Osteoblast (primary cell): ENCODE data around the gene PCED1B. TPM values are rescaled to one million over a fixed set of nuclear protein-coding genes. Genes with fewer than 3 reads are reported as not detected.
A peak's percentile ranks its signal among the peaks of the same experiment; 100 is the strongest.
"Not testable (repeated sequence)": the region's sequence is repeated elsewhere in the genome, so short reads cannot be mapped to it uniquely, and the experiment has no call there.

Experiments
- DNase-seq: peaks from one replicate; pipeline ENCODE4 v3.0.0; 2011; ENCODE audit warnings: low spot score, mixed read lengths; ENCODE audit not compliant: insufficient read length; ENCODE audit errors: missing footprints
- H2AFZ ChIP-seq: 2 replicates; pipeline ENCODE4 v1.6.0; 2011; ENCODE audit warnings: mild to moderate bottlenecking, low read length
- H3K27ac ChIP-seq: 2 replicates; pipeline ENCODE4 v1.5.1; 2011; ENCODE audit warnings: mild to moderate bottlenecking, low read depth, low read length, moderate library complexity
- H3K27me3 ChIP-seq: 2 replicates; pipeline ENCODE4 v1.6.0; 2012; ENCODE audit warnings: mild to moderate bottlenecking, control low read depth, inconsistent platforms, low read length, moderate library complexity; ENCODE audit not compliant: insufficient read depth
- H3K36me3 ChIP-seq: 2 replicates; pipeline ENCODE4 v1.5.1; 2011; ENCODE audit warnings: mild to moderate bottlenecking, low read length, control low read depth, moderate library complexity; ENCODE audit not compliant: insufficient read depth
- H3K4me1 ChIP-seq: 2 replicates; pipeline ENCODE4 v1.5.1; 2011; ENCODE audit warnings: mild to moderate bottlenecking, low read length, control low read depth, moderate library complexity; ENCODE audit not compliant: insufficient read depth
- H3K4me2 ChIP-seq: 2 replicates; pipeline ENCODE4 v1.6.0; 2011; ENCODE audit warnings: mild to moderate bottlenecking, low read length; ENCODE audit not compliant: insufficient read depth
- H3K4me3 ChIP-seq: fragments of 200-600 bp; sonication (generic); 3 replicates; pipeline ENCODE4 v1.5.1; 2012; ENCODE audit warnings: mild to moderate bottlenecking, low read length, inconsistent platforms; ENCODE audit not compliant: insufficient read depth
- H3K79me2 ChIP-seq: 2 replicates; pipeline ENCODE4 v1.6.0; 2012; ENCODE audit warnings: mild to moderate bottlenecking, low read length, control low read depth, inconsistent platforms; ENCODE audit not compliant: insufficient read depth
- H3K9me3 ChIP-seq: 2 replicates; pipeline ENCODE4 v1.5.1; 2011; ENCODE audit warnings: low read depth, low read length, control low read depth
- H4K20me1 ChIP-seq: 2 replicates; pipeline ENCODE4 v1.6.0; 2012; ENCODE audit warnings: mild to moderate bottlenecking, low read length, control low read depth; ENCODE audit not compliant: insufficient read depth
- total RNA-seq: library from RNA; depleted of rRNA; stranded (reverse); fragments of >200 nt; gene quantifications from 2 replicates; pipeline ENCODE4 v1.2.3, GENCODE V29; 2012
- TF ChIP-seq, protein P1 (sequence below): IDR thresholded peaks from 2 replicates; pipeline ENCODE4 v1.5.1; 2011; ENCODE audit warnings: mild to moderate bottlenecking, low read depth, low read length, moderate library complexity; ENCODE audit errors: extremely low read depth

The PCED1B gene
- total RNA-seq, 1 donor: 0.36 TPM

DNA sequence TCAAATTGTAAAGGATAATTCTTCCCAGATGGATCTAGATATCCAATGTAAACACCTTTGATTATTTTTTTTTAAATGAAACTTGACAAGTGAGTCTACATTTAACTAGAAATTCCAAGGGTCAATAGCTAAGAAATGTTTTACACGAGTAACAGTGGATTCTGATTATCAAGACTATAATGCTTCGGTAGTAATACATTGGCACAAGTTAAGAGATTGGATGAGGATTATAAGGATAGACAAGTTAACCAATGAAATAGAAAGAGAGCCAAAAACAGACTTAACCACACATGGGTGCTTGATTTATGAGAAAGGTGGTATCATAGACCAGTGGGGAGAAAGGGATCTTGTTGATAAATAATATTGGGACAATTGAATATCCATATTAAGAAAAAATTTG is 40.3 kb upstream of the PCED1B start:
- Histone ChIP-seq H3K4me3 (no peak overlapping the region), H3K4me2 (no peak overlapping the region), H3K9me3 (no peaks in the 10 kb centered on the region), H4K20me1 (no peaks in the 10 kb centered on the region), H2AFZ (no peak overlapping the region), H3K79me2 (no peaks in the 10 kb centered on the region), H3K4me1 (peaks cover 4% of the 10 kb centered on the region), H3K27ac (no peak overlapping the region), H3K27me3 (no peaks in the 10 kb centered on the region), H3K36me3 (no peaks in the 10 kb centered on the region)
- TF ChIP-seq, protein P1, sequence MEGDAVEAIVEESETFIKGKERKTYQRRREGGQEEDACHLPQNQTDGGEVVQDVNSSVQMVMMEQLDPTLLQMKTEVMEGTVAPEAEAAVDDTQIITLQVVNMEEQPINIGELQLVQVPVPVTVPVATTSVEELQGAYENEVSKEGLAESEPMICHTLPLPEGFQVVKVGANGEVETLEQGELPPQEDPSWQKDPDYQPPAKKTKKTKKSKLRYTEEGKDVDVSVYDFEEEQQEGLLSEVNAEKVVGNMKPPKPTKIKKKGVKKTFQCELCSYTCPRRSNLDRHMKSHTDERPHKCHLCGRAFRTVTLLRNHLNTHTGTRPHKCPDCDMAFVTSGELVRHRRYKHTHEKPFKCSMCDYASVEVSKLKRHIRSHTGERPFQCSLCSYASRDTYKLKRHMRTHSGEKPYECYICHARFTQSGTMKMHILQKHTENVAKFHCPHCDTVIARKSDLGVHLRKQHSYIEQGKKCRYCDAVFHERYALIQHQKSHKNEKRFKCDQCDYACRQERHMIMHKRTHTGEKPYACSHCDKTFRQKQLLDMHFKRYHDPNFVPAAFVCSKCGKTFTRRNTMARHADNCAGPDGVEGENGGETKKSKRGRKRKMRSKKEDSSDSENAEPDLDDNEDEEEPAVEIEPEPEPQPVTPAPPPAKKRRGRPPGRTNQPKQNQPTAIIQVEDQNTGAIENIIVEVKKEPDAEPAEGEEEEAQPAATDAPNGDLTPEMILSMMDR: no peak
- no peak for DNase-seq

DNA sequence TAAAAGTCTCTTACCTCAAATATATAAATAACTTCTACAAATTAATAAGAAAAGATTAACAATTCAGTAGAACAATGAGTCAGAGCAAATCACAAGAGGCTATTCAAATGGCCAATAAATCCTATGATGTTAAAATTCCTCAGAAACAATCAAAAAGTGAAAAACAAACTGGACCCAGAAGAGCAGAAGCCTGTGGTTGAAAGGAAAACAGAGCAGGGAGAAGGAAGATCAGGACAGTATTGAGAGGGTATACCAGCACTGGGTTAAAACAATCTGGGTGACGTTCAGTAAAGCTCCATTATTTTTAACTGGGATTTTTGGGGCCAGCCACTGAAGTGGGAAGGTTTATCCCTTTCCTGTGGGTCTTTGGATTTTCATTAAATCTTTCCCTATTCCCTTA is 39.7 kb upstream of the PCED1B start:
- H3K27me3 ChIP-seq: no peaks in the 10 kb centered on the region
- H2AFZ ChIP-seq: peak overlapping the region; percentile 71
- no peak overlapping the region for H3K4me3 ChIP-seq
- no peak overlapping the region for H3K27ac ChIP-seq
- H3K4me2 ChIP-seq: no peak overlapping the region
- H3K36me3 ChIP-seq: no peaks in the 10 kb centered on the region
- DNase-seq: no peak
- H3K9me3 ChIP-seq: no peaks in the 10 kb centered on the region
- TF ChIP-seq, protein P1: no peak
- H3K4me1 ChIP-seq: peaks cover under 1% of the 10 kb centered on the region
- H3K79me2 ChIP-seq: no peaks in the 10 kb centered on the region
- no peaks in the 10 kb centered on the region for H4K20me1 ChIP-seq

GRCh38 chr12:47041327-47041726 is 38.1 kb upstream of the PCED1B start:
- no peaks in the 10 kb centered on the region for H4K20me1 ChIP-seq
- no peak for DNase-seq
- no peaks in the 10 kb centered on the region for H3K9me3 ChIP-seq
- no peaks in the 10 kb centered on the region for H3K36me3 ChIP-seq
- no peaks in the 10 kb centered on the region for H3K4me1 ChIP-seq
- TF ChIP-seq, protein P1: no peak
- H3K4me2 ChIP-seq: no peak overlapping the region
- H3K4me3 ChIP-seq: no peak overlapping the region
- no peak overlapping the region for H3K27ac ChIP-seq
- H3K79me2 ChIP-seq: no peaks in the 10 kb centered on the region
- H3K27me3 ChIP-seq: no peaks in the 10 kb centered on the region
- no peak overlapping the region for H2AFZ ChIP-seq

GRCh38 chr12:47048541-47048940 is 30.9 kb upstream of the PCED1B start:
- H3K4me2 ChIP-seq: no peak overlapping the region
- H3K36me3 ChIP-seq: no peaks in the 10 kb centered on the region
- H3K4me3 ChIP-seq: no peak overlapping the region
- TF ChIP-seq, protein P1: no peak
- H4K20me1 ChIP-seq: no peaks in the 10 kb centered on the region
- H3K9me3 ChIP-seq: peaks cover 6% of the 10 kb centered on the region
- no peak for DNase-seq
- H3K27me3 ChIP-seq: no peaks in the 10 kb centered on the region
- H3K4me1 ChIP-seq: no peaks in the 10 kb centered on the region
- H3K79me2 ChIP-seq: no peaks in the 10 kb centered on the region
- no peak overlapping the region for H2AFZ ChIP-seq
- H3K27ac ChIP-seq: no peak overlapping the region

- not testable (repeated sequence) for H3K4me3 ChIP-seq, H3K4me1 ChIP-seq, H4K20me1 ChIP-seq, H3K79me2 ChIP-seq, H2AFZ ChIP-seq, DNase-seq, H3K9me3 ChIP-seq, H3K27ac ChIP-seq, H3K27me3 ChIP-seq, H3K4me2 ChIP-seq, H3K36me3 ChIP-seq
Measured at GRCh38 chr12:47051291-47051690, 28.1 kb upstream of the PCED1B start.
